Central memory CD8-positive, alpha-beta T cell (primary cell): ENCODE data around the gene POLR1D.

Experiments
- ATAC-seq: fragments of 150-1000 bp; cut with Tn5 transposase; replicated peaks from 2 replicates; pipeline ENCODE4 v1.10.0; 2022; ENCODE audit warnings: mild to moderate bottlenecking, moderate FRiP score, moderate number of reproducible peaks; ENCODE audit not compliant: poor library complexity, severe bottlenecking; ENCODE audit errors: extremely low read depth
- DNase-seq, 2 donors: peaks; one replicate each; pipeline ENCODE4 v3.0.0; 2021; ENCODE audit warnings: low spot score in 2 of 2
- H3K27ac Mint-ChIP-seq: one replicate; pipeline ENCODE4 v1.8.0; 2022; ENCODE audit warnings: low read depth, mild to moderate bottlenecking, moderate library complexity, mixed read lengths
- H3K27me3 Mint-ChIP-seq: one replicate; pipeline ENCODE4 v1.8.0; 2022; ENCODE audit warnings: mixed read lengths
- H3K36me3 Mint-ChIP-seq: one replicate; pipeline ENCODE4 v1.8.0; 2022; ENCODE audit warnings: mild to moderate bottlenecking, moderate library complexity, mixed read lengths; ENCODE audit not compliant: insufficient read depth
- H3K4me1 Mint-ChIP-seq: one replicate; pipeline ENCODE4 v1.8.0; 2022; ENCODE audit warnings: mixed read lengths
- H3K4me3 Mint-ChIP-seq: one replicate; pipeline ENCODE4 v1.8.0; 2022; ENCODE audit warnings: mild to moderate bottlenecking, moderate library complexity, mixed read lengths
- H3K9me3 Mint-ChIP-seq: one replicate; pipeline ENCODE4 v1.8.0; 2022; ENCODE audit warnings: mixed read lengths

The POLR1D gene

GRCh38 chr13:27670861-27671260 lies 49.2 kb downstream of the POLR1D start:
- no peak for ATAC-seq

GRCh38 chr13:27672025-27672424 lies 50.3 kb downstream of the POLR1D start:
- no peaks in the 10 kb centered on the region for H3K4me1 Mint-ChIP-seq
- H3K36me3 Mint-ChIP-seq: peaks cover 1% of the 10 kb centered on the region
- no peaks in the 10 kb centered on the region for H3K9me3 Mint-ChIP-seq
- no peak overlapping the region for H3K4me3 Mint-ChIP-seq
- no peaks in the 10 kb centered on the region for H3K27me3 Mint-ChIP-seq
- H3K27ac Mint-ChIP-seq: no peak overlapping the region
- no peak for ATAC-seq
- no peak for DNase-seq

More at GRCh38 chr13:27670861-27671260, 49.2 kb downstream of the POLR1D start:
- Mint-ChIP-seq H3K36me3 (peaks cover 4% of the 10 kb centered on the region), H3K4me3 (no peak overlapping the region), H3K9me3 (no peaks in the 10 kb centered on the region), H3K27me3 (no peaks in the 10 kb centered on the region), H3K4me1 (no peaks in the 10 kb centered on the region), H3K27ac (no peak overlapping the region)
- no peak for DNase-seq
